GM18507 (cell line): ENCODE measurements around the gene RHEBL1.
A peak's percentile ranks its signal among the peaks of the same experiment; 100 is the strongest.

Experiments used
- DNase-seq: peaks from one replicate; pipeline ENCODE4 v3.0.0; 2011; ENCODE audit warnings: low read depth; ENCODE audit not compliant: insufficient read length; ENCODE audit errors: extremely low spot score
- FAIRE-seq: peaks from 2 replicates; lab custom pipeline; 2011; peaks lifted over from hg19 to GRCh38; lab: Jason Lieb, UNC

The RHEBL1 gene

GRCh38 chr12:49026101-49026500 lies 43.7 kb downstream of the RHEBL1 start:
- no peak for DNase-seq
- no peak for FAIRE-seq

GRCh38 chr12:49025463-49025862 lies 44.3 kb downstream of the RHEBL1 start:
- no peak for DNase-seq
- no peak for FAIRE-seq

DNA sequence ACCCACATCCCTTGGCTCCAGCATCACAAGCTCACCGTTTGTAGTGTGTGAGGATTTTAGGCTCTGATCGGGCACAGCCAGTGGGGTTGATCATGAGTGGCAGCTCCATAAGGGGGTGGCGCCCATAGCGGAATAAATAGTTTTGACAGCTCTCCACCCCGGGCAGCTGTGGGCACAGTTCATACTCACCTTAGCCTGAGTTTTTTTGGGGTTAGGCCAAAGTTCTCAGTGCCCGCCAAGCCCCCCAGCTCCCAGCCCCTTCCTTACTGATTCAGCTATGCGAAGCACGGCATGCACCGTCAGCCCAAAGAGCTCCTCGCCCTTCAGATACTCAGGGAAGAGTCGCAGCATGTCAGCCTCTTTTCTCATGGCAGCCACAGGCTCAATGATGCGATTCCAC lies 45.2 kb downstream of the RHEBL1 start:
- FAIRE-seq (no peak), DNase-seq (no peak)

GRCh38 chr12:49023812-49024211 lies 46.0 kb downstream of the RHEBL1 start:
- no peak for FAIRE-seq

DNA sequence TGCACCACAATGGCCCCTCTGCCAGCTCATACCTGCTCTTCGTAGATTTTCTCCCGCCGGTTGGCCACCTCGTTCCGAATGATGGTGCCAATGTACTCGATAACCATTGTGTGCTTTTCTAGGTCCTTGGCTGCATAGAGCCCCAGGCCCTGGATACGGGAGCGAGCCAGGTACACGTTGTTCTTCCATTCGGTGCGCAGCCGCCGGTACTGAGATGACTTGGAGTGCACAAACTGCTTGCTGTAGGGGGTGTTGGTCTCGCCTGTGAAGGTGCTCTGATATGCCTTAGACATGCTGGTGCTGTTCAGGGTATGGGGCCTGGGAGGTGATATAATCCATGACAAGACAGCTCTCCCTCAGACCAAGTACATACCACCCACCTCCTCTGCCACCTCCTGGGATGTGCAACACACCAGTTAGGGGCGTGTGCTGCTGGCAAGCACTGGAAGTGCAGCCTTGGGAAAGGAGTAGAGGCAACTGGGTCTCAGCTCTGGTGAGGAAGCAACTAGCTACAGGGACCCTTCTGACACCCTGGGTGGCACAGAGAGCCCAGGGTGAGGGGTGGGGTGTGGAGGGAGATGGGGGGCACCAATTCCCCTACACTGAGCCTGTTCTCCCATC lies 47.1 kb downstream of the RHEBL1 start:
- FAIRE-seq: no peak
- DNase-seq: no peak

More at GRCh38 chr12:49023812-49024211, 46.0 kb downstream of the RHEBL1 start:
- no peak for DNase-seq

- DNase-seq (no peak), FAIRE-seq (no peak)
Observed at GRCh38 chr12:49021292-49021915, 48.4 kb downstream of the RHEBL1 start.

GRCh38 chr12:49020441-49020840 lies 49.3 kb downstream of the RHEBL1 start:
- DNase-seq (no peak), FAIRE-seq (no peak)

GRCh38 chr12:49019443-49020324 lies 50.1 kb downstream of the RHEBL1 start:
- DNase-seq: no peak
- FAIRE-seq: no peak

GRCh38 chr12:49019120-49019430 lies 50.7 kb downstream of the RHEBL1 start:
- FAIRE-seq (no peak), DNase-seq (no peak)

- DNase-seq: peak; percentile 99
- peak; percentile 95 for FAIRE-seq
Observed at GRCh38 chr12:49018261-49019119, 51.3 kb downstream of the RHEBL1 start, which contains the start of gene PRKAG1. PRKAG1 (minus strand) TSS chr12:49018776; CDS start chr12:49018740, 36 bp downstream.

GRCh38 chr12:49017891-49018260 lies 51.9 kb downstream of the RHEBL1 start:
- FAIRE-seq: no peak

GRCh38 chr12:49015196-49015595 lies 54.6 kb downstream of the RHEBL1 start:
- no peak for FAIRE-seq
- DNase-seq: no peak

More at GRCh38 chr12:49017891-49018260, 51.9 kb downstream of the RHEBL1 start:
- no peak for DNase-seq
